Ectodermal cell (in vitro differentiated cells): Measurements from ENCODE around the gene PDK2.

ENCODE experiments used
- H3K27ac ChIP-seq: 2 replicates; pipeline ENCODE4 v1.7.0; 2013; ENCODE audit warnings: mild to moderate bottlenecking, low read depth, low read length; ENCODE audit not compliant: insufficient read depth, poor library complexity, severe bottlenecking
- H3K27me3 ChIP-seq: 2 replicates; pipeline ENCODE4 v1.7.0; 2013; ENCODE audit warnings: mild to moderate bottlenecking, low read length; ENCODE audit not compliant: insufficient read depth, control insufficient read depth, poor library complexity, severe bottlenecking
- H3K36me3 ChIP-seq: one replicate; pipeline ENCODE4 v1.7.0; 2013; ENCODE audit warnings: low read length; ENCODE audit not compliant: control insufficient read depth, insufficient read depth
- H3K4me1 ChIP-seq: one replicate; pipeline ENCODE4 v1.7.0; 2013; ENCODE audit warnings: low read length; ENCODE audit not compliant: control insufficient read depth, insufficient read depth
- H3K4me3 ChIP-seq: 2 replicates; pipeline ENCODE4 v1.7.0; 2013; ENCODE audit warnings: low read depth, low read length, control low read depth; ENCODE audit not compliant: insufficient read depth
- H3K9me3 ChIP-seq: 2 replicates; pipeline ENCODE4 v1.7.0; 2013; ENCODE audit warnings: mild to moderate bottlenecking, low read length, moderate library complexity; ENCODE audit not compliant: control insufficient read depth
- WGBS, 2 experiments: methylation state at CpG; one replicate each; pipeline ENCODE4 v1.1.7; 2013; ENCODE audit warnings: missing lambda C conversion rate in 2 of 2; 5-methylcytosine and 5-hydroxymethylcytosine counted together

PDK2 gene

GRCh38 chr17:50051082-50051576, 44.0 kb upstream of the PDK2 start:
- Histone ChIP-seq H3K27me3 (peaks cover 27% of the 10 kb centered on the region), H3K4me3 (no peak overlapping the region), H3K27ac (no peak overlapping the region), H3K9me3 (no peaks in the 10 kb centered on the region), H3K4me1 (peaks cover 17% of the 10 kb centered on the region), H3K36me3 (no peaks in the 10 kb centered on the region)
- 72 to 76% methylated on average over 4 of the region's 4 CpGs for WGBS, 2 experiments

GRCh38 chr17:50051606-50052005, 43.5 kb upstream of the PDK2 start:
- H3K4me3 ChIP-seq: no peak overlapping the region
- peaks cover 18% of the 10 kb centered on the region for H3K4me1 ChIP-seq
- peaks cover 32% of the 10 kb centered on the region for H3K27me3 ChIP-seq
- 83 to 88% methylated on average over 2 of the region's 2 CpGs for WGBS, 2 experiments
- H3K27ac ChIP-seq: no peak overlapping the region
- H3K36me3 ChIP-seq: no peaks in the 10 kb centered on the region
- no peaks in the 10 kb centered on the region for H3K9me3 ChIP-seq

DNA sequence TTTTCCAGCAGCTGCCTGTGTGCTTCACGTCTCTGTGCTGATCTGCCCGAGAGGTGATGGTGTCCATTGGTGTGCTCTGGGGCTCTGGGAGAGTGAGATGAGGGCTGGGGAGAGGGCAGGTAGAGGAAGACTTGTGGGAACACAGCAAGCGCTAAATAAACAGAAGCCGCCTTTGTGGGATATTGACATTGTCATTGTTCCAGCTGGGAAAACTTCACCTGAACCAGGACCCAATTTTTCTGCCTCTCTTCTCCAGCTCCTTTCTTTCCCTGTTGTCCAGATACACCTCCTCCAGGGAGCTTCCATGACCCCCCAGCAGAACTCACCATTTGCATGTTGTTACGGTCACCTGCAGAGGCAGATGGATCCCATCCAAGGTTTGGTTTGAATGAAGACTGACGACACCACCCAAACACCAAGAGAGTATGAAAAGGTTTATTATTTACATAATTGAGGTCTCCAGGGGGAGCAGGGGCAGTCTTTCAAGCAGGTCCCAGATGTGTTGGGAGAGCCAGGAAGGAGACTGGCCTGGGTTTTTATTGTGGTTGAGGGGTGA, 42.8 kb upstream of the PDK2 start:
- Histone ChIP-seq H3K4me1 (peaks cover 22% of the 10 kb centered on the region), H3K36me3 (no peaks in the 10 kb centered on the region), H3K27ac (no peak overlapping the region), H3K4me3 (no peak overlapping the region), H3K9me3 (no peaks in the 10 kb centered on the region), H3K27me3 (peaks cover 39% of the 10 kb centered on the region)
- WGBS, 2 experiments: 77% methylated on average over 6 of the region's 6 CpGs

GRCh38 chr17:50052822-50053653, 42.1 kb upstream of the PDK2 start:
- whole genome bisulfite sequencing, 2 experiments: 80 to 86% methylated on average over 7 of the region's 7 CpGs
- no peaks in the 10 kb centered on the region for H3K36me3 ChIP-seq
- H3K27ac ChIP-seq: no peak overlapping the region
- H3K4me3 ChIP-seq: no peak overlapping the region
- H3K9me3 ChIP-seq: no peaks in the 10 kb centered on the region
- H3K4me1 ChIP-seq: peaks cover 16% of the 10 kb centered on the region
- H3K27me3 ChIP-seq: peaks cover 46% of the 10 kb centered on the region

DNA sequence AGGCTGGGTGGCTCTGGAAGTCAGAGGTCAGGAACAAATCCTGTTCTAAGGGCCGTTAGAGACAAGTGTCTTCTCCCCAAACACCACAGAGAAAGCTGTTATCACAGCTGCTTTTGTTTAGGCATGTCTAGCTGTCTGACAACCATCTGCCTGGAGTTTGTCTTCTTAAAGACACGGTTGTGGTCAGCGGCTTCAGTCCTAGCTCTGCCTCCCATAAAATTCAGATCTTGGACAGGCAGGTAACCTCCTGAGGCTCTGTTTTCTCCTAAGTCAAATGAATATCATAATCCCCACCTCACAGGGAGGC, 41.5 kb upstream of the PDK2 start:
- no peak overlapping the region for H3K27ac ChIP-seq
- peaks cover 16% of the 10 kb centered on the region for H3K4me1 ChIP-seq
- no peak overlapping the region for H3K4me3 ChIP-seq
- H3K27me3 ChIP-seq: peaks cover 52% of the 10 kb centered on the region
- no peaks in the 10 kb centered on the region for H3K9me3 ChIP-seq
- 71 to 77% methylated on average over 3 of the region's 3 CpGs for WGBS, 2 experiments
- no peaks in the 10 kb centered on the region for H3K36me3 ChIP-seq

DNA sequence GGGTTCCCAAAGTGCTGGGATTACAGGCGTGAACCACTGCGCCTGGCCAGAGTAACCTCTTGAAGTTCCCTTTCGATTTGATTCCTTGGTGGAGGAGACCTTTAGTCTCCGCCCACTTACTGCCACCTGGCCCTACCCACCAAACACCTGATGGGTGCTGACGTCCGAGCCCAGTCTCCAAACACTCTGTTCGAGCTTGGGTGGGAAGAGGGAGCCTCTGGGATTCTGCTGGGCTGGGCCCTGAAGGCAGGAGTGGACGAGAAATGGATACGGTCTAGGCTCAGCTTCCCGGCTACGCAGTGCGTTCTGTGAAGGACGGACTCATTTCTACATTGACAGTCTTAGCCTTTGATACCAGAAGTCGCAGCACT, 40.1 kb upstream of the PDK2 start:
- Histone ChIP-seq H3K27ac (no peak overlapping the region), H3K9me3 (no peaks in the 10 kb centered on the region), H3K27me3 (peaks cover 58% of the 10 kb centered on the region), H3K4me1 (peaks cover 16% of the 10 kb centered on the region), H3K36me3 (no peaks in the 10 kb centered on the region), H3K4me3 (peak overlapping the region; percentile 57)
- WGBS, 2 experiments: 13% methylated on average over 14 of the region's 14 CpGs

- H3K9me3 ChIP-seq: no peaks in the 10 kb centered on the region
- no peaks in the 10 kb centered on the region for H3K36me3 ChIP-seq
- 0 to 1% methylated on average over 65 of the region's 65 CpGs for WGBS, 2 experiments
- peaks cover 58% of the 10 kb centered on the region for H3K27me3 ChIP-seq
- no peak within 1 kb of the TSS for H3K27ac ChIP-seq
- H3K4me3 ChIP-seq: peak within 1 kb of the TSS; percentile 57
- H3K4me1 ChIP-seq: peaks cover 16% of the 10 kb centered on the region
These were observed 39.5 kb upstream of the PDK2 start, which contains the start of gene ITGA3 for GRCh38 chr17:50055426-50056216. ITGA3 (plus strand) TSS chr17:50056110; CDS start chr17:50056440, 330 bp downstream.

DNA sequence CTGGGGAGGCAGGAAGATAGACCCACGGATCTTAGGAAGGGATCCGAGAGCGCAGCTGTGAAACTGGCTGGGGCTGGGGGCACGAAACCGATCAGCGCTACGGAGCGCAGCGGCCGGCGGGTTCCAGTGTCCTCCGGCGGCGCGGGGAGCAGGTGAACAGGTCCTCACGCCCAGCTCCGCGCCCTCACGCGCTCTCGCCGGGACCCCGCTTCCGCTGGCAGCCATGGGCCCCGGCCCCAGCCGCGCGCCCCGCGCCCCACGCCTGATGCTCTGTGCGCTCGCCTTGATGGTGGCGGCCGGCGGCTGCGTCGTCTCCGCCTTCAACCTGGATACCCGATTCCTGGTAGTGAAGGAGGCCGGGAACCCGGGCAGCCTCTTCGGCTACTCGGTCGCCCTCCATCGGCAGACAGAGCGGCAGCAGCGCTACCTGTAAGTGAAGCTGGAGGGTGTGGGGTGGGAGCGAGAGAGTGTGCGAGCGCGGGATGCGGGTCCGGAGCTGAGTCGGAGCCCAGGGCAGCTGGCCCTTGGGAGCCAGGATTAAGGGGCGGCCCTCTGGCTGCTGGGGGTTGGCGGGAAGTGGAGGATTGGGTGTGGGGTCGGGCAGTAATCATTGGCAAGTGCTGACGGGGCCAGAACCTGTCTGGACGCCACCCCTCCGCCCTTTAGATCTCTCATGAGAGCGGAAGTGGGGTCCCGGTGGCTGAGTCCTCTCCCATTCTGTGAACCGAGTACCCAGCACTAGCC, 38.8 kb upstream of the PDK2 start:
- peaks cover 16% of the 10 kb centered on the region for H3K4me1 ChIP-seq
- H3K27me3 ChIP-seq: peaks cover 58% of the 10 kb centered on the region
- H3K36me3 ChIP-seq: no peaks in the 10 kb centered on the region
- 1% methylated on average over 64 of the region's 64 CpGs for WGBS, 2 experiments
- H3K4me3 ChIP-seq: peak overlapping the region; percentile 57
- no peak overlapping the region for H3K27ac ChIP-seq
- H3K9me3 ChIP-seq: no peaks in the 10 kb centered on the region

GRCh38 chr17:50056961-50057330, 38.2 kb upstream of the PDK2 start:
- Histone ChIP-seq H3K36me3 (no peaks in the 10 kb centered on the region), H3K27ac (no peak overlapping the region), H3K27me3 (peaks cover 58% of the 10 kb centered on the region), H3K9me3 (no peaks in the 10 kb centered on the region), H3K4me1 (peaks cover 16% of the 10 kb centered on the region), H3K4me3 (peak overlapping the region; percentile 57)
- WGBS, 2 experiments: 13 to 17% methylated on average over 15 of the region's 15 CpGs
